Mammary epithelial cell (primary cell): ENCODE data around the gene PLG.
"Not testable (repeated sequence)": the region's sequence is repeated elsewhere in the genome, so short reads cannot be mapped to it uniquely, and the experiment has no call there.

Experiments used
- CTCF ChIP-seq, 2 donors: IDR thresholded peaks in 1 of 2; conservative IDR thresholded peaks in 1 of 2; 2 replicates each; pipeline ENCODE4 v1.5.1; 2011 to 2012; ENCODE audit warnings: inconsistent platforms in 2 of 2, low read length in 2 of 2, mild to moderate bottlenecking in 2 of 2, control low read depth in 1 of 2, low read depth in 1 of 2; ENCODE audit not compliant: insufficient read depth in 1 of 2; ENCODE audit errors: extremely low read depth in 1 of 2
- EZH2 ChIP-seq: IDR thresholded peaks from 2 replicates; pipeline ENCODE4 v1.6.1; 2012; ENCODE audit warnings: low read length, inconsistent platforms, borderline replicate concordance

GRCh38 chr6:160676418-160676817 is 25.6 kb upstream of the PLG start:
- TF ChIP-seq CTCF (conservative IDR thresholded peaks at IDR 0.05 in 1 of 2, IDR thresholded peaks at IDR 0.05 in 1 of 2; ENCODE audit: extremely low read depth in 1 of 2, insufficient read depth in 1 of 2, low read depth in 1 of 2, low read length in 2 of 2); EZH2: not testable (repeated sequence)
